Uterus (tissue), 4 donors: ENCODE measurements around the gene COL9A3. TPM values are rescaled to one million over a fixed set of nuclear protein-coding genes. Genes with fewer than 3 reads are reported as not detected.

ENCODE experiments used
- DNase-seq, 2 donors: peaks; one replicate each; pipeline ENCODE4 v3.0.0-alpha.2; 2019 to 2020
- H3K27ac ChIP-seq, 2 donors: fragments of 200-600 bp; sonication (generic); 1 replicate in 1 of 2; 2 replicates in 1 of 2; pipeline ENCODE4 v1.5.1; 2016 to 2018
- H3K27me3 ChIP-seq, 2 donors: fragments of 200-600 bp; sonication (generic); one replicate each; pipeline ENCODE4 v1.5.1; 2018 to 2019; ENCODE audit warnings: control low read depth in 1 of 2
- H3K36me3 ChIP-seq, 2 donors: fragments of 200-600 bp; sonication (generic); one replicate each; pipeline ENCODE4 v1.5.1; 2019; ENCODE audit warnings: control low read depth in 1 of 2
- H3K4me1 ChIP-seq, 2 donors: fragments of 200-600 bp; sonication (generic); one replicate each; pipeline ENCODE4 v1.5.1; 2018 to 2019; ENCODE audit warnings: control low read depth in 1 of 2
- H3K4me3 ChIP-seq, 2 donors: fragments of 200-600 bp; sonication (generic); 1 replicate in 1 of 2; 2 replicates in 1 of 2; pipeline ENCODE4 v1.5.1; 2018 to 2019; ENCODE audit warnings: mild to moderate bottlenecking in 1 of 2
- H3K9me3 ChIP-seq, 2 donors: fragments of 200-600 bp; sonication (generic); one replicate each; pipeline ENCODE4 v1.5.1; 2019; ENCODE audit warnings: control low read depth in 1 of 2
- POLR2A ChIP-seq, 2 donors: fragments of 450-650 bp; IDR thresholded peaks; one replicate each; pipeline ENCODE4 v1.6.1; 2016; ENCODE audit warnings: antibody characterized with exemption in 2 of 2, mild to moderate bottlenecking in 1 of 2, moderate library complexity in 1 of 2
- intact Hi-C: fragments of 100-400 bp; cut with DNase I; formaldehyde crosslinking; loops from one replicate; pipeline ENCODE4 v1.15.1; 2023; ENCODE audit warnings: low total_unique reads
- total RNA-seq, 4 donors: library from RNA; depleted of rRNA in 3 of 4; stranded (reverse); fragments of >200 nt in 3 of 4; gene quantifications; one replicate each; pipeline versions ENCODE4 v1.1.0 to v1.2.4, GENCODE V29; 2014 to 2023
- TF ChIP-seq, protein P1 (sequence below), 4 experiments: fragments of 200-600 bp in 2 of 4; fragments of 450-650 bp in 2 of 4; sonication (generic) in 2 of 4; IDR thresholded peaks; one replicate each; pipeline ENCODE4 v1.5.1; 2016 to 2019; ENCODE audit warnings: antibody characterized with exemption in 4 of 4, mild to moderate bottlenecking in 2 of 4, moderate library complexity in 1 of 4
- donor health status: DM: yes; HTN: yes; CAD: no.

COL9A3 gene
- total RNA-seq, 4 donors from 2014 or later, result 0.59 to 75.4 (median 16.3) TPM

GRCh38 chr20:62778601-62779416 lies 38.0 kb upstream of the COL9A3 start:
- H3K9me3 ChIP-seq, result no peaks in the 10 kb centered on the region
- DNase-seq, result no peak
- no peak overlapping the region for H3K27ac ChIP-seq
- H3K4me1 ChIP-seq, result no peaks in the 10 kb centered on the region
- intact Hi-C loops, result loop anchor here (10.0 kb wide), 1 partner anchor 94 kb away; no protein-coding TSS in a partner anchor
- H3K27me3 ChIP-seq, result no peaks in the 10 kb centered on the region
- no peak overlapping the region for H3K4me3 ChIP-seq
- H3K36me3 ChIP-seq, result no peaks in the 10 kb centered on the region
- no peak for TF ChIP-seq POLR2A (IDR thresholded peaks at IDR 0.05)
- TF ChIP-seq, protein P1, sequence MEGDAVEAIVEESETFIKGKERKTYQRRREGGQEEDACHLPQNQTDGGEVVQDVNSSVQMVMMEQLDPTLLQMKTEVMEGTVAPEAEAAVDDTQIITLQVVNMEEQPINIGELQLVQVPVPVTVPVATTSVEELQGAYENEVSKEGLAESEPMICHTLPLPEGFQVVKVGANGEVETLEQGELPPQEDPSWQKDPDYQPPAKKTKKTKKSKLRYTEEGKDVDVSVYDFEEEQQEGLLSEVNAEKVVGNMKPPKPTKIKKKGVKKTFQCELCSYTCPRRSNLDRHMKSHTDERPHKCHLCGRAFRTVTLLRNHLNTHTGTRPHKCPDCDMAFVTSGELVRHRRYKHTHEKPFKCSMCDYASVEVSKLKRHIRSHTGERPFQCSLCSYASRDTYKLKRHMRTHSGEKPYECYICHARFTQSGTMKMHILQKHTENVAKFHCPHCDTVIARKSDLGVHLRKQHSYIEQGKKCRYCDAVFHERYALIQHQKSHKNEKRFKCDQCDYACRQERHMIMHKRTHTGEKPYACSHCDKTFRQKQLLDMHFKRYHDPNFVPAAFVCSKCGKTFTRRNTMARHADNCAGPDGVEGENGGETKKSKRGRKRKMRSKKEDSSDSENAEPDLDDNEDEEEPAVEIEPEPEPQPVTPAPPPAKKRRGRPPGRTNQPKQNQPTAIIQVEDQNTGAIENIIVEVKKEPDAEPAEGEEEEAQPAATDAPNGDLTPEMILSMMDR (IDR thresholded peaks at IDR 0.05), result no peak

GRCh38 chr20:62779417-62779685 lies 37.5 kb upstream of the COL9A3 start:
- Histone ChIP-seq H3K9me3 (no peaks in the 10 kb centered on the region), H3K27ac (no peak overlapping the region), H3K36me3 (no peaks in the 10 kb centered on the region), H3K4me3 (no peak overlapping the region), H3K4me1 (no peaks in the 10 kb centered on the region), H3K27me3 (no peaks in the 10 kb centered on the region)
- DNase-seq, result no peak
- intact Hi-C loops, result loop anchor here (10.0 kb wide), 1 partner anchor 95 kb away; no protein-coding TSS in a partner anchor
- TF ChIP-seq, protein P1 (IDR thresholded peaks at IDR 0.05), result no peak
- TF ChIP-seq POLR2A (IDR thresholded peaks at IDR 0.05), result no peak

DNA sequence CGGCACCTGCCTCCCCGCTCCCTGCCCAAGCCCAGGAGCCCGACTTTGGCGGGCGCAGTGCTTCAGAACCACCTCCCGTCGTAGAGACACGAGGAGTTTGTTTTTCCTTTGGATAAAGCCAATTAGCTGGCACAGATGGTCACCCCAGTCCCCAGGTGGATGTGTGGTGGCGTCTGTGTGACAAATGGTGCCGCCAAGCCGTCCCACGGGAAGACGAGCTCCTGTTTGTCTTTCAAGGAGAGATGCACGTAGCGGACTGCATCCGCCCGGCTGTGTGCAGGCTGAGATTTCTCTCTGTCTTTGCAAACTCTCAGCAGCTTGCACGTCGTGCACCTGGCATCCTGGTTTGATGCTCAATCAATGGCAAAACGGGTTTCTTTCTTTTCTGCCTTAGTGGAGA lies 36.6 kb upstream of the COL9A3 start:
- intact Hi-C loops, result loop anchor here (10.0 kb wide), 1 partner anchor 275 kb away; no protein-coding TSS in a partner anchor
- no peaks in the 10 kb centered on the region for H3K9me3 ChIP-seq
- no peak overlapping the region for H3K27ac ChIP-seq
- no peak for DNase-seq
- H3K36me3 ChIP-seq, result no peaks in the 10 kb centered on the region
- TF ChIP-seq POLR2A (IDR thresholded peaks at IDR 0.05), result no peak
- TF ChIP-seq, protein P1 (IDR thresholded peaks at IDR 0.05), result no peak
- H3K4me1 ChIP-seq, result no peaks in the 10 kb centered on the region
- no peak overlapping the region for H3K4me3 ChIP-seq
- no peaks in the 10 kb centered on the region for H3K27me3 ChIP-seq

GRCh38 chr20:62780696-62781095 lies 36.2 kb upstream of the COL9A3 start:
- no peak overlapping the region for H3K27ac ChIP-seq
- no peaks in the 10 kb centered on the region for H3K9me3 ChIP-seq
- intact Hi-C loops, result loop anchor here (10.0 kb wide), 1 partner anchor 276 kb away; no protein-coding TSS in a partner anchor
- TF ChIP-seq, protein P1 (IDR thresholded peaks at IDR 0.05), result no peak
- no peak for TF ChIP-seq POLR2A (IDR thresholded peaks at IDR 0.05)
- no peaks in the 10 kb centered on the region for H3K27me3 ChIP-seq
- no peaks in the 10 kb centered on the region for H3K4me1 ChIP-seq
- no peaks in the 10 kb centered on the region for H3K36me3 ChIP-seq
- H3K4me3 ChIP-seq, result no peak overlapping the region
- no peak for DNase-seq

- DNase-seq, result no peak
- Histone ChIP-seq H3K4me1 (no peaks in the 10 kb centered on the region), H3K9me3 (no peaks in the 10 kb centered on the region), H3K27me3 (no peaks in the 10 kb centered on the region), H3K36me3 (no peaks in the 10 kb centered on the region), H3K4me3 (no peak overlapping the region), H3K27ac (no peak overlapping the region)
- TF ChIP-seq, protein P1 (IDR thresholded peaks at IDR 0.05), result no peak
- no peak for TF ChIP-seq POLR2A (IDR thresholded peaks at IDR 0.05)
- intact Hi-C loops, result loop anchor here (10.0 kb wide), 1 partner anchor 278 kb away; no protein-coding TSS in a partner anchor
Observed at GRCh38 chr20:62782149-62782892, 34.5 kb upstream of the COL9A3 start.
